Measurements from ENCODE around the gene GADD45G. TPM values are rescaled to one million over a fixed set of nuclear protein-coding genes. Genes with fewer than 3 reads are reported as not detected.
A peak's percentile ranks its signal among the peaks of the same experiment; 100 is the strongest.

The GADD45G gene
- polyA plus RNA-seq, 1 of the 3 experiments (the other 2 are of a cell fraction) = 1.3 TPM

GRCh38 chr9:89576404-89576839 lies 28.4 kb upstream of the GADD45G start:
- WGBS (ENCODE audit: low lambda C conversion rate) = 27% methylated on average over 4 of the region's 4 CpGs
- Histone ChIP-seq H3F3A (replicated peaks; ENCODE audit: insufficient read depth) (no peaks in the 10 kb centered on the region), H2AFZ (ENCODE audit: low read depth) (no peak overlapping the region), H3K9ac (no peak overlapping the region), H3K9me2 (no peaks in the 10 kb centered on the region), H4K20me1 (ENCODE audit: insufficient read depth) (no peaks in the 10 kb centered on the region), H3K4me3 (ENCODE audit: low read depth in 2 of 2, low read length in 1 of 2) (no peak overlapping the region; a peak in 1 of 4 replicates), H3K79me2 (ENCODE audit: insufficient read depth) (no peaks in the 10 kb centered on the region), H3K27me3 (ENCODE audit: insufficient read depth) (peaks cover 13% of the 10 kb centered on the region; the same call in 1 of the 2 replicates), H3K36me3 (replicated peaks in 1 of 2; ENCODE audit: control insufficient read depth in 1 of 2, insufficient read depth in 2 of 2, low read length in 1 of 2) (no peaks in the 10 kb centered on the region), H3K4me2 (no peak overlapping the region), H3K4me1 (ENCODE audit: control insufficient read depth in 1 of 2, insufficient read depth in 2 of 2, low read depth in 1 of 2, low read length in 1 of 2) (no peaks in the 10 kb centered on the region), H3K27ac (ENCODE audit: low read depth in 2 of 2, low read length in 1 of 2) (no peak overlapping the region), H3K9me3 (no peaks in the 10 kb centered on the region)
- peak; percentile 37 for DNase-seq
- TF ChIP-seq SIN3A (IDR thresholded peaks at IDR 0.05; ENCODE audit: borderline replicate concordance, low read depth, low read length) (no peak), ZBTB33 (IDR thresholded peaks at IDR 0.05; ENCODE audit: borderline replicate concordance, low read depth) (no peak), SMC3 (IDR thresholded peaks at IDR 0.05; ENCODE audit: low read depth, low read length) (peak; percentile 31; the same call in 1 of the 2 replicates), RAD21 (IDR thresholded peaks at IDR 0.05; ENCODE audit: low read length) (peak; percentile 74), NRF1 (IDR thresholded peaks at IDR 0.05; ENCODE audit: low read depth, low read length) (no peak), POLR2AphosphoS5 (IDR thresholded peaks at IDR 0.05; ENCODE audit: low read depth, low read length) (no peak), RCOR1 (IDR thresholded peaks at IDR 0.05; ENCODE audit: low read length) (no peak), RXRA (IDR thresholded peaks at IDR 0.05; ENCODE audit: borderline replicate concordance, low read depth) (no peak), CTCF (IDR thresholded peaks at IDR 0.05) (peak; percentile 85), FOSL2 (IDR thresholded peaks at IDR 0.05; ENCODE audit: borderline replicate concordance, low read depth) (no peak), JUND (IDR thresholded peaks at IDR 0.05) (no peak), NFIC (IDR thresholded peaks at IDR 0.05; ENCODE audit: borderline replicate concordance) (no peak), IRF3 (IDR thresholded peaks at IDR 0.05; ENCODE audit: low read depth, low read length) (no peak), CHD2 (IDR thresholded peaks at IDR 0.05; ENCODE audit: low read length, partially characterized antibody) (no peak)
- POLR2A ChIA-PET = no interaction called here
- CTCF ChIA-PET = interaction anchor here (1.0 to 4.1 kb wide), 11 partner anchors 8 to 526 kb away, joined by 3 to 24 read pairs (median 8); no protein-coding TSS in a partner anchor
